Measurements from ENCODE around the gene ARHGEF6.

ARHGEF6 gene

GRCh38 chrX:136626891-136627290 lies 153.8 kb downstream of the ARHGEF6 start:
- no peak overlapping the region for H3K27ac Mint-ChIP-seq
- H3K36me3 Mint-ChIP-seq (ENCODE audit: low read depth): no peaks in the 10 kb centered on the region
- no peak overlapping the region for H3K4me3 Mint-ChIP-seq
- peaks cover 30% of the 10 kb centered on the region for H3K9me3 Mint-ChIP-seq
- H3K27me3 Mint-ChIP-seq (ENCODE audit: low read depth, poor library complexity): peaks cover 5% of the 10 kb centered on the region
- TF ChIP-seq CTCF (IDR thresholded peaks at IDR 0.05): no peak
- DNase-seq: no peak
- no peaks in the 10 kb centered on the region for H3K4me1 Mint-ChIP-seq

- H3K27me3 Mint-ChIP-seq (ENCODE audit: low read depth, poor library complexity): peaks cover 5% of the 10 kb centered on the region
- no peak for TF ChIP-seq CTCF (IDR thresholded peaks at IDR 0.05)
- H3K4me3 Mint-ChIP-seq: no peak overlapping the region
Observed at GRCh38 chrX:136626237-136626636, 154.5 kb downstream of the ARHGEF6 start.

GRCh38 chrX:136625246-136625645 lies 155.5 kb downstream of the ARHGEF6 start:
- Mint-ChIP-seq H3K27ac (no peak overlapping the region), H3K9me3 (peaks cover 33% of the 10 kb centered on the region), H3K4me1 (no peaks in the 10 kb centered on the region), H3K4me3 (no peak overlapping the region), H3K27me3 (ENCODE audit: low read depth, poor library complexity) (no peaks in the 10 kb centered on the region), H3K36me3 (ENCODE audit: low read depth) (no peaks in the 10 kb centered on the region)
- no peak for DNase-seq
- no peak for TF ChIP-seq CTCF (IDR thresholded peaks at IDR 0.05)

More at GRCh38 chrX:136626237-136626636, 154.5 kb downstream of the ARHGEF6 start:
- Mint-ChIP-seq H3K27ac (no peak overlapping the region), H3K9me3 (peaks cover 30% of the 10 kb centered on the region), H3K36me3 (ENCODE audit: low read depth) (no peaks in the 10 kb centered on the region), H3K4me1 (no peaks in the 10 kb centered on the region)
- DNase-seq: no peak

- DNase-seq: no peak
- no peaks in the 10 kb centered on the region for H3K27me3 Mint-ChIP-seq (ENCODE audit: low read depth, poor library complexity)
- no peaks in the 10 kb centered on the region for H3K36me3 Mint-ChIP-seq (ENCODE audit: low read depth)
- H3K4me1 Mint-ChIP-seq: no peaks in the 10 kb centered on the region
- no peak overlapping the region for H3K4me3 Mint-ChIP-seq
- TF ChIP-seq CTCF (IDR thresholded peaks at IDR 0.05): no peak
- H3K9me3 Mint-ChIP-seq: peaks cover 38% of the 10 kb centered on the region
- H3K27ac Mint-ChIP-seq: no peak overlapping the region
Observed at GRCh38 chrX:136623396-136623795, 157.3 kb downstream of the ARHGEF6 start.

- no peaks in the 10 kb centered on the region for H3K27me3 Mint-ChIP-seq (ENCODE audit: low read depth, poor library complexity)
- no peak for TF ChIP-seq CTCF (IDR thresholded peaks at IDR 0.05)
- H3K36me3 Mint-ChIP-seq (ENCODE audit: low read depth): no peaks in the 10 kb centered on the region
- no peak overlapping the region for H3K4me3 Mint-ChIP-seq
- peaks cover 33% of the 10 kb centered on the region for H3K9me3 Mint-ChIP-seq
- no peak for DNase-seq
- H3K4me1 Mint-ChIP-seq: no peaks in the 10 kb centered on the region
- no peak overlapping the region for H3K27ac Mint-ChIP-seq
Observed at GRCh38 chrX:136622568-136622967, 158.2 kb downstream of the ARHGEF6 start.

GRCh38 chrX:136620780-136621179 lies 160.0 kb downstream of the ARHGEF6 start:
- no peaks in the 10 kb centered on the region for H3K36me3 Mint-ChIP-seq (ENCODE audit: low read depth)
- TF ChIP-seq CTCF (IDR thresholded peaks at IDR 0.05): no peak
- no peaks in the 10 kb centered on the region for H3K4me1 Mint-ChIP-seq
- H3K4me3 Mint-ChIP-seq: no peak overlapping the region
- DNase-seq: no peak
- no peak overlapping the region for H3K27ac Mint-ChIP-seq
- H3K9me3 Mint-ChIP-seq: peaks cover 32% of the 10 kb centered on the region
- H3K27me3 Mint-ChIP-seq (ENCODE audit: low read depth, poor library complexity): no peaks in the 10 kb centered on the region

Measured in nephron progenitor cell (in vitro differentiated cells).